ENCODE data around the gene SORCS3.

Gene SORCS3

GRCh38 chr10:105197598-105198364 is 556.7 kb downstream of the SORCS3 start:
- no peak for DNase-seq

DNA sequence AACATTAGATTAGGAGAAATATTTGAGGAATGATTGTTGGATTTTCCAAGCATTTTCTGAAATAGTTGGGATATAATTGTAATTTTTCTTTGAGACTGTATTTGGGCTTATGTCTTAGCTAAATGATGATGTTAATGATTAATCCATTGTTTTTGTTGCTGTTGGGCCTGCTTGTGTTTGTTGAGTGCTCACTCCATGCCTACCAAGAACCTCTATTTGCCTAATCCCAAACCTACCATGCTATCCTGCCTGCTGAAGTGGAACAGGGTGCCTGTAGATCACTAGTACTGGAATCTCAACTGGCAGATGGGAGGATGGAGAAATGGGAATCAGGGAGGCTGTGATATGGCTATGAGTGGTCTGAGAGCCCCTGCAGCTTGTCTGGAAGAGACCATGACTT is 565.5 kb downstream of the SORCS3 start:
- no peak for DNase-seq

DNA sequence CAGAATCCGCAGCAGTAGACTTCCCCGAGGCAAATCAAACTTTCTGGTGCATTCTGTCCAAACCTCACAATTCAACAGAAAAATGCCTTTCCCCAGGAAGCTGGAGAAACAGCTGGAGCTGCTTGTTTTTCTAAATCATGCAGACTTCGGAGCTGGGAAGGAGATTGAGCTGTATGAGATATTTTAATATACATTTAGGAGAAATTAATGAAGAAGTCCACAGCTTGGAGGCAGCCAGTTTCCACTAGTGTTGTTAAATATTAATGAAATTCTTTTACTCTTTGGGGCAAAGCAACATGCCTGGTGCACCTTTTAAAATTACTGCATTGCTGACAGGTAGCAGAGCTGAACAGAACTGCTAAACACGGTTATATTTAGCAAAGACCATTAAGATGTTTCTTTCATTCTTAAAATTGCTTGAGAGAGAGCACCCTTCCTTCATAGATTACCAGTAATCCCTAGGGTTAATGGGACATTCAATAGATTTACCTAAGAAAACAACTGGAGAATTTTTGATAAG is 566.4 kb downstream of the SORCS3 start:
- no peak for DNase-seq

DNA sequence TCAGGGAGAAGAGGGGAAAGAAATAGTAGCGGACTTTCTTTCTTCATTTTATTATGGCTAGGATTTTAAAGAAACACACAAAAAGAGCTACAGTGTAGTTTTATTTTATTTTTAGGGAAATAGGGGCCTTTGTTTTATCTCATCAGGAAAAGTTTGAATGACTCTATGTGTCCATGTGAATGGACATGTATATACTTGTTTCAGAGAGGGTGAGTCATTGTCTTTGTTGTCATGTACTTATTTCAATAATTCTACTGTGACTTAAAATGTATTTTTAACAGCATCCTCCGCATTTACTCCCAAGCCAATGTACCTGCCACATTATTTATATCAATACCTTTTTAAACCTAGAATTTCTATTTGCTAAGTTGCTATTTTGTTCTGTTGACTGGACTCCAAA is 569.5 kb downstream of the SORCS3 start:
- DNase-seq: no peak

DNA sequence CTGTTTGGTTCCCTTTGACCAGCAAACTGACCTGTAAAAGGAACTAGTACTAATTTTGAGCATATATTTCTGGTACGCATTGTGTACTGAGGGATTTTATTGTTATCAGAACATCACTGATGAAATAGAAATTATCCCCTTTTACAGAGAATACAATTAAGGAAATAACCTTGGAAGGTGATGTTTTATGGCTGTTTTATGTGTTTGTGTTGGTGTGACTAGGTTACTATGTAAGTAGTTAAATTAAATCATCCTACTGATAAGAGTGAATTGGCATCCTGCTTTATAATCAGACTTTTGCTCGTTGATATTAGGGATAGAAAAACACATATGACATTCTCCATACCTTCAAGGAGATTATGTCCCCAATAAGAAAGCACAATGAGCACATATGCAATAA is 596.6 kb downstream of the SORCS3 start:
- no peak for DNase-seq

GRCh38 chr10:105239311-105240219 is 598.5 kb downstream of the SORCS3 start:
- DNase-seq: no peak

DNA sequence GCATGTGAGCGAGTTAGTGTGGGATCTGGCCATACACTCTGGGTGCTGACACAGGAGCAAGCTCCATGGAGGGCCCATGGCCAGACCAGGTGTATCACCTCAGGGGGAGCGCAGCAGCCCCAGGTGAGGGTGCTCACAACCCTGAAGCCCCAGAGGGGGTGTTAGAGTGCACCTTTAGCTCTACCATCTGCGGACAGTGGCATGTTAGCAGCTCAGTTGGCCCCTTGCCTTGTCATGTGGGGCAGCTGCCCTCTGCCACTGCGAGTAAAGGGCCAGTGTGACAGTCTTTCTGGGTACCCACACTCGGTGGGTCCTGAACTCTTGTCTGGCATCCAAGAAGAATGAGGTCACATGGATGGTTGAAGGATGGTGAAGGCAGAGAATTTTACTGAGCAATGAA is 600.2 kb downstream of the SORCS3 start:
- no peak for DNase-seq

DNA sequence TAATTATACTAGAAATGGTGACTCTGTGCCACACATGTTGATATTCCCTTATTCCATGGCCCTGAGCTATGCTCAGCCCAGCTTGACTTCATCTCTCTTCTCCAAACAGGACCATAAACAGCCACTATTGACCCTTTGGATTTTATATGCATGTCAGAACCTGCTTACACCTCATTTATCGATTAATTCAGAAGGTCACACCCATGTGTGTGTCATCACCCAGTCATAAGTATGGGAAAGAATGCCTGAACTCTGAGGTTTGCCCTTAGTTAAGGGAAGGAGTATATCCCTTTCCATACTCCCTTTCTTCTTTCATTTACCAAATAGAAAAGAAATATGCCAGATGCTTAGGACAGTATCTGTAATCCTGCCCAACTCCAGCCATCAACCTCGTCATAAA is 602.3 kb downstream of the SORCS3 start:
- no peak for DNase-seq

DNA sequence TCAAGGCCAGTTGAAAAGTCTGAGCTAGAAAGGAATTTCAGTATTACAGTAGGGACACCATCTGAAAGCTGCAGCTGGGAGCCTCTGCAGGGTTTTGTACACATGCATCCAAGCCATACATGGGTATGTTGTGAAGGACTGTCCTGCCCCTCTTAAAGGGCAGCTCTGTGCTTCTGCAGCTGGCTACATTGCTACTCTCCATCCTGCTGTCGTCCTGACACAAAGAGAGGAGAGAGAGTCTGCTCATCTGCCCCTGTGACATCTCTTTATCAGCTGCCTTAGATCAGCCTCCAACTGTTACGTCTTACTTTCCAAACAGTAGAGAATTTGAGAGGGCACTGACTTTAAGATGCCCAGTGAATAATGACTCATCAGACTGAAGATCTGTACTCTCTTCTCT is 602.7 kb downstream of the SORCS3 start:
- no peak for DNase-seq

GRCh38 chr10:105247831-105248499 is 606.9 kb downstream of the SORCS3 start:
- no peak for DNase-seq

GRCh38 chr10:105252911-105253310 is 611.8 kb downstream of the SORCS3 start:
- DNase-seq: no peak

DNA sequence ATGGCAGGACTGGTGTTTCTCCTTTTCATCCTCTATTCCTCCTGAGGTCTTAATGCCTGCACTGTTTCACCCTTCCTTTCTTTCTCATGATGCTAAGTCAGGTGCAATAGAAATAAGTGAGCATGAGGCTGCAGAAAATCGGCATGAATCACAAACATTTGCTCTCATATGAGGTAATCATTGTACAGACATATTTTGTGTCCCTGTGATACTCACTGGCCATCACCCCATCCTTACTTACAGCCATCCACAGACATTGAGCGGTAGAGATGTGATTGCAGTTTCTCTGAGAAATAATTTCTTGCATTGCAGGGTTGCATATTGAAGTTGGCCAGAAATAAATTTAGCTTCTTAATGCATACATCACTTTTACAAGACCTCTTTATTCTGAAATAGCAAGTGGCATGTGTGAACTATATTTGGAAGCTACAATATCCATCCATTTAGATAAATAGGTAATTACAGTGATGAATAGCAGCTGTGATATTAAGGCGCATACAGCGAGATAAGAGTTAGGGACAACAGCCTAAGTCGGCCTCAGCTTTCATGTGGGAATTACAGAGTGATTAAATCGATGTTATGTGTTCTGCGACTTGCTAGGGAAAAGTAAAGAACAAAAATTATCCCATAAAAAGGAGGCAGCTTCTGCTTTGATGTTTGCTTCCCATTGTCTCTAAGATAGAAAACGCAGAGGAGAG is 612.6 kb downstream of the SORCS3 start:
- DNase-seq: no peak

DNA sequence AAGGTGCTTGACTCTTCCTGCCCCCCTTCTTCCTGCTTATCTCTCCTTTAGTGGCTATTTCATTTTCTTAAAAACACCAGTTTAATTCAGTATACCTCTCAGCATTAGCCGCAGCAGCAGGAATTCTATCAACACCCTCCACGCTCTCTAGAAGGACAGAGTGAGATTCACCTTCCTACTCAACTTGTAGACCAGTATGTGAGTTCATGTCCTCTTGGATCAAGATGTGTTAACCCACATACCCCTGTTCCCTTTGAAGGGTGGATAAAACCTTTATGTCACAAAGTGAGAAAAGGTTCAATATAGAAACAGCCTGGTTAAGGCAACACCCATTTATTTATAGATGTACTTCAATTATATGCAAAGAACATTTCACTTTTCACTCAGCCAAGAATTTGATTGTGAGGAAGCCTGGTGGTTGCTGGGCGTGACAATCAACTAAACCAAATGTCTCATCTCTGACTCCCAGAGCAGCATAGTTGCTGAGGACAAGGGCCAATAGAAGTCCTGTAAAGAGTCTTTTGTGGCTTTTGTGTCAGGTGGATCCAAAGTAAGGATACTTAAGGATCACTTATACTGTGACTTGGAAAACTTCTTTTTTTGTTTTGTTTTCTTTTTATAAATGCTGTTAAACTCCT is 617.1 kb downstream of the SORCS3 start:
- DNase-seq: no peak

DNA sequence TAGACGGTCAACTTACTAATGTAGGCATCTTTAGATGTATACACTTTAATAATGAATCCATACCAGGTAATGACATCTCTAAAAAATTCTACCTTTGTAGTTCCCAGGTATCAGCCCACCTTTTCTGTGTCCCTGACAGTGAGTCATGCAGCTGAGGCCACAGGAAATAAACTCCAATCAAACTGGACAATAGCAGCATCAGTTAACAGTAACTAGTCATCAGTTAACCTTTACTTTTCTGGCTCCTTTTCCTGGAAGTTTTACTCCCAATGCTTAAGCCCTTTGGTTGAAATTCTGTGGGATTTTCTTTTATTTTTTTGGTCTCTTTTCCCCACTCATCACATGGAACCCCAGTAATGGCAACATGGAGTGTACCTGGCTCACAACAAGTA is 617.6 kb downstream of the SORCS3 start:
- no peak for DNase-seq

DNA sequence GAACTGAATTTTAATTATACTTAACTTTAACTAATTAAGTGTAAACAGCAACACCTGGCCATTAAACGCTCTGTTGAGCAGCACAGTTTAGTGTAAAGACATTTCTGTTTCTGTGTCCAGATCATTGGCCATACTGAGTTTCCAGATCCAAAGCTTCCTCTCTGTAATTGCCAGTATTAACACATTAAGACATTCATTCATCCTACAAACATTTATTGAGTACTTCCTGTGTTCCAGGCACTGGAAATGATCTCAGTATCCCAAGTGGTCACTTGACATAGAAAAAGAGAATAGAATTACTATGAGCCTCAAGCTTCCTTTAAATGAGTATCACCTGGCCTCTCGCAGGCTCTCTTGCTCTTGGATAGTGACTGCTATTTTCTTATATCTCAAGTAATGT is 618.1 kb downstream of the SORCS3 start:
- DNase-seq: no peak

DNA sequence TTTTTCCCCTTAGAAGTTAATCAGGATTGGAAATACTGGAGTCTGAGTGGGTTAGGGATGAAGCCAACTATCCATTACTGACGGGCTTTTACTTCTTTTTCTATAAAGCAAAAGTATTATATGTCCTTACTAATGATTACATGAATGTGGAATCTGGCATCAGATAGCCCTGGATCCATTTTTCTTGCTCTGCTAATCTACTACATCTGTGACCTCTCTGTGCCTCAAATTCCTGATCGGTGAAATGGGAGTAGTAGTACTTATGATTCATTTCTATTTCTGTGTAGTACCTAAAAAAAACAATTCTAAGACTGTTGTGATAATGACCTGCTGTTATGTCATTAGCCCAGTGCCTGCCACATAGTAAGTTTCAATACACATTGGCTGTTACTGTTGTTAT is 621.6 kb downstream of the SORCS3 start:
- no peak for DNase-seq

DNA sequence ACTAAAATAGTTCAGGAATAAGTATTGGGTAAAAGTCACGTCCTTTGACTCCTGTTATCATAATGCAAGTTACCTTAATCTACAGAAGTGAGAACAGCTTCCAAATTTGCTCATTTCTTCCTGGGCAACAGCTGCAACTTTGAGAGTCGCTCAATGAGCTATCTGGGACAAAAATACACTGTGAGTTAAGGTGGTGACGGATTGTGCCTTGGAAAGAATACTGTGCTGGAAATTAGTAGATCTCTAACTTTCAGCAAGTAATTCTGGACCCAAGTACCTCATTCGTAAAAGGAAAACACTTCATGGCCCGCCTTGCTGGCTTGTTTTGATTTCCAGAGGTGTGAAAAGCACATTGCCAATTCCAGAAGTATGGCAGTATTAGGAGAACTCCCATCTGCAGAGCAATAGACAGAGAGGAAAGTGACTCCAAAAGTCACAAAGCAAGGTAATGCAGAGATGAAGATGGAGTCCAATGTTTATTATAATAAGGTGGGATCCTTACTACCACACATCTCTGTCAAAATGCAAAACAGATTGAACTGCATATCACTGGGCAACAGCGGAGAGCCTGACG is 626.0 kb downstream of the SORCS3 start:
- DNase-seq: no peak

DNA sequence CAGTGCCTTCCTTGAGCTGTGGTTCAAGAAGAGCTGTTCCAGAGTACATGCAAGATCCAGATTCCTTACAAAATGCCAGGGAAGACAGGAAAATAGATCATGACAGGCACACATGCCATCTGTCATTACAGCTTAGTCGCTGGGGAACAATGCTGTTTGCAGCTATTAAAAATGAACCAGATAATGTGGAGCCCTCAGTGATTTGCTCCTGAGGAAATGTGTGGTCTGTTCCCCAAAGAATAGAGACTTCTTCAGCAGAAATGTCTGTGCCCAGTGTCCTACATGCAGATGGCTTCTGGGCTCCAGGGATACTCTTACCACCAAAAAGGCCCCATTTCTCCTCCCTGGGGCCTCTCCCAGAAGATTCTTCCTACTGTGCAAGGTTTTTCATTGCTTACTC is 627.9 kb downstream of the SORCS3 start:
- DNase-seq: no peak

DNA sequence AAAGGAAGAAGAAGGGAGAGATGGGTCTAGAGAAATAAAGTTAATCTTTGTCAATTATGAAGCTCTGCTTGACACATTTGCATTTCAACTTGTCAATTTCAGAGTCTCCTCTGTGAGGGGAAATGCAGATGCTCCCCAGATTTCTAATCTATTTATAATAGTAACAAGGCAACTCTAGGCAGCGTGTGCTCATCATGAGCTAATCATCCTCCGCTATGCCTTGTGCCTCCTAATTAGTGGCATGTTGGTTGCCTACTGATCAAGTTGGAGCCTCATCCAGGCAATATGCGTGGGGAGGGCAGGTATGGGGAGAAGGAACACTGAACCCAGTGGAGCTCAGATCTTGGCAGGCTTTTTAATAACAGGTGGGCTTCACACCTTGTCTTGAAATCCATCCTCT is 628.6 kb downstream of the SORCS3 start:
- no peak for DNase-seq

DNA sequence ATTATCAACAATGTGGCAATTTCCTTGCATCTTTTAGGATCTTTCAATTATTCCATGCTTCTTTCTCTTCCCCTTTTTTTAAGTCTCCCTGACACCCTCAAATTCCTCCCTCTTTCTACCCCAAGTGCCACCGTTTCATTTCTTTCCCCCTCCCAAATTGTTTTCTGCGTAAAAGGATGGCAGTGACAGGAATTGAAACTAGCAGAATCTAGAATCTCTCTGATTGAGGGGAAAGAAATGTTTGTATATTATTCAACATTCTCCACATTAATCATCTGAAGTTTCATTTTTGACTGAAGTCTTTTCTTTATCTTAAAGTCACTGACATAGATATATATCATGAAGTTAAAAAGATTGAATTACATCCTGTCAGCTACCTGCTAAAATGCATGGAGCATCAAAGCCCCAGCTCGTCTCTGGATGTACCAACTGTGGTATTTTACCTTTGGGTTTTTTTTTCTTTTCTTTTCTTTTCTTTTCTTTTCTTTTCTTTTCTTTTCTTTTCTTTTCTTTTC is 633.5 kb downstream of the SORCS3 start:
- no peak for DNase-seq

- no peak for DNase-seq
Measured at GRCh38 chr10:105278439-105278838, 637.3 kb downstream of the SORCS3 start.

GRCh38 chr10:105279101-105279500 is 638.0 kb downstream of the SORCS3 start:
- no peak for DNase-seq
